B cell (primary cell): Measurements from ENCODE around the gene DLG2.

Experiments
- EZH2 ChIP-seq: IDR thresholded peaks from 2 replicates; pipeline ENCODE4 v1.6.1; 2012; ENCODE audit warnings: borderline replicate concordance, low read depth, mild to moderate bottlenecking, moderate library complexity, low read length; ENCODE audit not compliant: insufficient read depth, poor library complexity, severe bottlenecking
- TF ChIP-seq, protein P1 (sequence below): fragments of 200-600 bp; IDR thresholded peaks from one replicate; pipeline ENCODE4 v1.8.0; 2022; ENCODE audit warnings: antibody characterized with exemption, mild to moderate bottlenecking

DNA sequence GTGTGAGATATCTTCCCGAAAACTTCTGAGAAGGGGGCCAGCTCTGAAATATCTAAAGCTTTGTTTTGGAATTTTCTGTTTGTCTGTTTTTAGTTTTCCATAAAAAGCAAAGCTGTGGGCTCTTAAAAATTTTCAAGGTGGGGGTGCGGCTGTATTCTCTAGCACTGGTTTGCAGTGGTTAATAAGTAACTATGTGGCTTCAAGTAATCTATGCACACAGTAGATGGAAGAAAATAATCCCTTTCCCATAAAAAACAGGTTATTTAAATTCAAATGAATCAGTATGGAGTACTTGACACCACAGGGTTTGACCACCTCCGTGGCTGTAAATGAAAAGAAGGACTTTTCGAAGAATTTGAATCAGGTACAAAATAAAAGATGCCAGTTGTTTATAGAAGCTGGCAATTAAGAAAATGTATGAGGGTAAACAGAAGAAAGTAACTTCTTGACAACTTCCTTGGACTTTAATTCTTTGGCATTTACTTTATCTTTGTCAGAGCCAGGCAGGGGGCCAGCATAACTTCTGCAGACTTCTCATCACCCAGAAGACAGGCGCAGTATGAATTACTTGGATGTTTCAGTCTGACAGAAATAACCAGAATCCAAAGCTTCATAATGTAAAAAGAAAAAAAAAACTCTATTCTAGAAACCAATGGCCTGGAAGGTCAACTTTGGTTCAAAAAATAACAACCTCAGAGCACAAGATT lies 981.0 kb downstream of the DLG2 start:
- TF ChIP-seq, protein P1, sequence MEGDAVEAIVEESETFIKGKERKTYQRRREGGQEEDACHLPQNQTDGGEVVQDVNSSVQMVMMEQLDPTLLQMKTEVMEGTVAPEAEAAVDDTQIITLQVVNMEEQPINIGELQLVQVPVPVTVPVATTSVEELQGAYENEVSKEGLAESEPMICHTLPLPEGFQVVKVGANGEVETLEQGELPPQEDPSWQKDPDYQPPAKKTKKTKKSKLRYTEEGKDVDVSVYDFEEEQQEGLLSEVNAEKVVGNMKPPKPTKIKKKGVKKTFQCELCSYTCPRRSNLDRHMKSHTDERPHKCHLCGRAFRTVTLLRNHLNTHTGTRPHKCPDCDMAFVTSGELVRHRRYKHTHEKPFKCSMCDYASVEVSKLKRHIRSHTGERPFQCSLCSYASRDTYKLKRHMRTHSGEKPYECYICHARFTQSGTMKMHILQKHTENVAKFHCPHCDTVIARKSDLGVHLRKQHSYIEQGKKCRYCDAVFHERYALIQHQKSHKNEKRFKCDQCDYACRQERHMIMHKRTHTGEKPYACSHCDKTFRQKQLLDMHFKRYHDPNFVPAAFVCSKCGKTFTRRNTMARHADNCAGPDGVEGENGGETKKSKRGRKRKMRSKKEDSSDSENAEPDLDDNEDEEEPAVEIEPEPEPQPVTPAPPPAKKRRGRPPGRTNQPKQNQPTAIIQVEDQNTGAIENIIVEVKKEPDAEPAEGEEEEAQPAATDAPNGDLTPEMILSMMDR = no peak
- TF ChIP-seq EZH2 = no peak
